22Rv1 (cell line): ENCODE data around the gene TMEM123.

ENCODE experiments used
- H3K27ac ChIP-seq: fragments of 450-650 bp; 2 replicates; pipeline ENCODE4 v1.5.1; 2017
- CTCF ChIP-seq: fragments of 450-650 bp; IDR thresholded peaks from 2 replicates; pipeline ENCODE4 v1.5.1; 2017; ENCODE audit warnings: mild to moderate bottlenecking
- ZFX ChIP-seq: fragments of 450-650 bp; IDR thresholded peaks from 2 replicates; pipeline ENCODE4 v1.6.1; 2017; ENCODE audit warnings: antibody characterized with exemption, borderline replicate concordance

TMEM123 gene

DNA sequence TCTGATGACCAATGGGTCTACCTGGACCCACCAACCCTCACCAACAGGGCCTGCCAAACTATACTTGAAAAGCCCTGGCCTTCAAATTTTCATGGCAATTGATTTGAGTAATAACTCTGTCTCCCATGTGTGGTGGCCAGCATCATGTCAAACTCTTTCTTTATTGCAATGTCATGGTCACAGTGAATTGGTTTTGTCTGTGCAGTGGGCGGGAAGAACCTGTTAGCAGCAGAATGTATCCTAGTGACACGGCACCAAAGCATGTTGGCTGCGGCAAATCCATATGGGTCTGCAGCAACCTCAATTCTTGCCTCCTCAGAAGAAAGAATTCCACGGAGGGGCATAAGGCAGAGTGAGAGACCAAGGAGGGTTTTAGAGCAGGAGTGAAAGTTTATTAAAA, 19.6 kb upstream of the TMEM123 start:
- TF ChIP-seq ZFX, result no peak
- TF ChIP-seq CTCF, result no peak
- H3K27ac ChIP-seq, result no peak overlapping the region

- no peak overlapping the region for H3K27ac ChIP-seq
- TF ChIP-seq CTCF, result no peak
- no peak for TF ChIP-seq ZFX
Measured at GRCh38 chr11:102471474-102471873, 18.9 kb upstream of the TMEM123 start.

- no peak overlapping the region for H3K27ac ChIP-seq
- TF ChIP-seq ZFX (no peak), CTCF (no peak)
Measured at GRCh38 chr11:102470251-102470650, 17.7 kb upstream of the TMEM123 start.

DNA sequence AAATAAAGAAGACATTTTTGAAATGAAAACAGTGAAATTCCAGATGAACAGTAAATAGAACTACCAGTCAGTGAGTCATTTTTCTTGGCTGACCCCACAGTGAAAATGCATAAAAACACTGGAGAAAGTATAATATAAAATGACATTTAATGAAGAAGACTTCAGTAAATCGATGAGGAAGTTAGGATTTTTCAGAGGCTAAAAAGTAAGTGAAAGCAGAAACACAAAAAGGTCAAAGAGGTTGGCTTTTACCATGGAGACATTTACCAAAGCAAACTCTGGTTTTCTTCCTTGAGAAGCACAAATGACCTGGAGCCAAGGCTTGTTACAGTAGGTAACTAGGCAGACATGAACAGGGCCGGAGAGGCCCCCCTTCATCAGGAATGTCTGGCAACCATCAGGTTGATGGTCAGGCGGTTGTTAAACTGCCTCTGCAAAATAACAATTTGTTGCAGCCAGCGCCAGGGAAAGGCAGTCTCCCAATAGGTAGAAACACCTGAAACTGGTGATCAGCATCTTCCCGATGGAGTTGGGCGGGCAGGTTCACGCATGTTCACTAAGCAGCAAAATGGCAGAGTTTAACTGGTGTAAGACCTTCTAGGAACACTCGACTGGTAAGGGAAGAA, 16.7 kb upstream of the TMEM123 start:
- H3K27ac ChIP-seq, result no peak overlapping the region
- TF ChIP-seq ZFX, result no peak
- no peak for TF ChIP-seq CTCF

DNA sequence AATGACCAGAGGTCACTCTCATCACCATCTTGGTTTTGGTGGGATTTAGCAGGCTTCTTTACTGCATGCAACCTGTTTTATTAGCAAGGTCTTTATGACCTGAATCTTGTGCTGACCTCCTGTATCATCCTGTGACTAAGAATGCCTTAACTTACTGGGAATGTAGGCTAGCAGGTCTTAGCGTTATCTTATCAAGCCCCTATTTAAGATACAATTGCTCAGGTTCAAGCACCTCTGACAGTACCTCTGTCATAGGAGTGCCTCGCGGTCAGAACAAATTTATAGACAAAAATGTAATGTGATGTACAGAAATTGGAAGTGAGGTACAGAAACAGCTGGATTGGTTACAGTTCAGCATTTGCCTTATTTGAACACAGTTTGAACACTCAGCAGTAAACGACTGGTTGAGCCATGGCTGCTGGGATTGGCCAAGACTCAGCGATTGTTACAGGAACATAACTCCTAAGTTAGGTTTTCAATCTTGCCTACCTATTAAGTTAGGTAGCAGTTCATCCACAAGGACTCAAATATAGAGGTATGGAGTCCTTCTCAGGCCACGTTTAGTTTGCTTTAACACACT, 16.1 kb upstream of the TMEM123 start:
- TF ChIP-seq CTCF, result no peak
- TF ChIP-seq ZFX, result no peak
- no peak overlapping the region for H3K27ac ChIP-seq

GRCh38 chr11:102467853-102468580, 15.5 kb upstream of the TMEM123 start:
- no peak overlapping the region for H3K27ac ChIP-seq
- TF ChIP-seq ZFX, result no peak

- no peak overlapping the region for H3K27ac ChIP-seq
- TF ChIP-seq ZFX (no peak), CTCF (no peak)
Measured at GRCh38 chr11:102467080-102467708, 14.6 kb upstream of the TMEM123 start.
